Measurements from ENCODE around the gene C2orf80.
"Not testable (repeated sequence)": the region's sequence is repeated elsewhere in the genome, so short reads cannot be mapped to it uniquely, and the experiment has no call there.

Gene C2orf80

GRCh38 chr2:208135794-208136715 lies 53.8 kb downstream of the C2orf80 start:
- no peak for DNase-seq (ENCODE audit: low read depth)

GRCh38 chr2:208134928-208135586 lies 54.8 kb downstream of the C2orf80 start:
- no peak for DNase-seq (ENCODE audit: low read depth)

GRCh38 chr2:208130712-208131110 lies 59.1 kb downstream of the C2orf80 start:
- no peak for DNase-seq (ENCODE audit: low read depth)

GRCh38 chr2:208129744-208130711 lies 59.8 kb downstream of the C2orf80 start, which contains the start of gene CRYGC:
CRYGC (minus strand) TSS chr2:208129828; CDS start chr2:208129792, 36 bp downstream.
- DNase-seq (ENCODE audit: low read depth), result no peak

- no peak for DNase-seq (ENCODE audit: low read depth)
Observed at GRCh38 chr2:208128136-208128535, 61.7 kb downstream of the C2orf80 start.

GRCh38 chr2:208127090-208127489 lies 62.7 kb downstream of the C2orf80 start:
- no peak for DNase-seq (ENCODE audit: low read depth)

- DNase-seq (ENCODE audit: low read depth), result no peak
Observed at GRCh38 chr2:208125251-208125650, 64.6 kb downstream of the C2orf80 start.

- DNase-seq (ENCODE audit: low read depth), result not testable (repeated sequence)
Observed at GRCh38 chr2:208124013-208124715, 65.7 kb downstream of the C2orf80 start, which contains the start of gene CRYGD. CRYGD (minus strand) TSS chr2:208124524; CDS start chr2:208124473, 51 bp downstream.

GRCh38 chr2:208122248-208122647 lies 67.6 kb downstream of the C2orf80 start:
- DNase-seq (ENCODE audit: low read depth), result no peak

GRCh38 chr2:208118918-208119317 lies 70.9 kb downstream of the C2orf80 start:
- no peak for DNase-seq (ENCODE audit: low read depth)

GRCh38 chr2:208117390-208117789 lies 72.4 kb downstream of the C2orf80 start:
- DNase-seq (ENCODE audit: low read depth), result not testable (repeated sequence)
